Keratinocyte (primary cell): ENCODE data around the gene FBXO17. TPM values are rescaled to one million over a fixed set of nuclear protein-coding genes. Genes with fewer than 3 reads are reported as not detected.

Experiments used
- DNase-seq: peaks from one replicate; pipeline ENCODE4 v3.0.0-alpha.2; 2011; ENCODE audit warnings: low read depth, missing footprints, low spot score
- FAIRE-seq: peaks from 2 replicates; lab custom pipeline; 2011; peaks lifted over from hg19 to GRCh38; lab: Jason Lieb, UNC
- H2AFZ ChIP-seq: 2 replicates; pipeline ENCODE4 v1.6.0; 2012; ENCODE audit warnings: low read length, control low read depth, inconsistent platforms; ENCODE audit not compliant: control insufficient read depth
- H3K27ac ChIP-seq: 2 replicates; pipeline ENCODE4 v1.5.1; 2011; ENCODE audit warnings: low read length; ENCODE audit not compliant: control insufficient read depth, insufficient read depth
- H3K27me3 ChIP-seq: 3 replicates; pipeline ENCODE4 v1.6.0; 2011; ENCODE audit warnings: low read length; ENCODE audit not compliant: control insufficient read depth, insufficient read depth; ENCODE audit errors: extremely low read depth
- H3K36me3 ChIP-seq, 2 experiments: 2 replicates in 1 of 2; 3 replicates in 1 of 2; pipeline ENCODE4 v1.5.1; 2011; ENCODE audit warnings: low read length in 2 of 2, mild to moderate bottlenecking in 1 of 2; ENCODE audit not compliant: control insufficient read depth in 2 of 2, insufficient read depth in 2 of 2; ENCODE audit errors: extremely low read depth in 1 of 2
- H3K4me1 ChIP-seq: 3 replicates; pipeline ENCODE4 v1.5.1; 2011; ENCODE audit warnings: low read length; ENCODE audit not compliant: control insufficient read depth, insufficient read depth; ENCODE audit errors: extremely low read depth
- H3K4me2 ChIP-seq: 3 replicates; pipeline ENCODE4 v1.6.0; 2011; ENCODE audit warnings: low read depth, low read length; ENCODE audit not compliant: control insufficient read depth, insufficient read depth; ENCODE audit errors: extremely low read depth
- H3K4me3 ChIP-seq, 3 experiments: fragments of 200-600 bp in 1 of 3; sonication (generic) in 1 of 3; 2 replicates in 2 of 3; 3 replicates in 1 of 3; pipeline ENCODE4 v1.5.1; 2011 to 2016; ENCODE audit warnings: low read length in 3 of 3, mild to moderate bottlenecking in 3 of 3, control low read depth in 2 of 3, inconsistent platforms in 1 of 3, low read depth in 1 of 3, mixed read lengths in 1 of 3, mixed run types in 1 of 3, moderate library complexity in 1 of 3; ENCODE audit not compliant: control insufficient read depth in 2 of 3, insufficient read depth in 2 of 3; ENCODE audit errors: extremely low read depth in 1 of 3
- H3K79me2 ChIP-seq: 2 replicates; pipeline ENCODE4 v1.6.0; 2012; ENCODE audit warnings: low read length; ENCODE audit not compliant: control insufficient read depth, insufficient read depth
- H3K9ac ChIP-seq: 3 replicates; pipeline ENCODE4 v1.6.0; 2011; ENCODE audit warnings: low read length; ENCODE audit not compliant: control insufficient read depth, insufficient read depth; ENCODE audit errors: extremely low read depth
- H3K9me1 ChIP-seq: 3 replicates; pipeline ENCODE4 v1.6.0; 2011; ENCODE audit warnings: low read length; ENCODE audit not compliant: control insufficient read depth, insufficient read depth; ENCODE audit errors: extremely low read depth
- H3K9me3 ChIP-seq: 2 replicates; pipeline ENCODE4 v1.5.1; 2012; ENCODE audit warnings: low read depth, low read length; ENCODE audit not compliant: control insufficient read depth
- H4K20me1 ChIP-seq: 3 replicates; pipeline ENCODE4 v1.6.0; 2011; ENCODE audit warnings: low read length; ENCODE audit not compliant: control insufficient read depth, insufficient read depth; ENCODE audit errors: extremely low read depth
- CTCF ChIP-seq, 3 experiments: IDR thresholded peaks in 1 of 3; conservative IDR thresholded peaks in 1 of 3; optimal IDR thresholded peaks in 1 of 3; 2 replicates in 2 of 3; 3 replicates in 1 of 3; pipeline versions ENCODE3 to v1.5.1; 2011; ENCODE audit warnings: low read length in 3 of 3, mild to moderate bottlenecking in 3 of 3, moderate library complexity in 2 of 3, control low read depth in 1 of 3, inconsistent platforms in 1 of 3; ENCODE audit not compliant: insufficient read depth in 2 of 3; ENCODE audit errors: extremely low read depth in 1 of 3
- EZH2 ChIP-seq: IDR thresholded peaks from one replicate; pipeline ENCODE4 v1.6.1; 2012; ENCODE audit warnings: inconsistent platforms, mild to moderate bottlenecking, low read length, moderate library complexity
- dilution Hi-C: fragments of 300-500 bp; cut with MboI; formaldehyde crosslinking; loops from one replicate; pipeline ENCODE4 v1.7.0; 2020; ENCODE audit warnings: low sequenced_read_pairs; ENCODE audit not compliant: extremely low pct_ligation_motif_present
- polyA plus RNA-seq, 5 experiments: library from polyadenylated mRNA; depleted of rRNA in 3 of 5; stranded (reverse) in 3 of 5; stranded (forward) in 1 of 5; unstranded in 1 of 5; fragments of >200 nt; gene quantifications; 1 replicate in 1 of 5; 2 replicates in 3 of 5; 3 replicates in 1 of 5; pipeline versions ENCODE4 v1.2.1 to v1.2.3, GENCODE V29; 2011 to 2012; ENCODE audit warnings: missing spikeins in 2 of 5, low read depth in 1 of 5, low replicate concordance in 1 of 5

FBXO17 gene
- polyA plus RNA-seq, 1 donor (not counting 4 experiments of a cell fraction or from before 2014, with no cell fraction given): 5.4 TPM

DNA sequence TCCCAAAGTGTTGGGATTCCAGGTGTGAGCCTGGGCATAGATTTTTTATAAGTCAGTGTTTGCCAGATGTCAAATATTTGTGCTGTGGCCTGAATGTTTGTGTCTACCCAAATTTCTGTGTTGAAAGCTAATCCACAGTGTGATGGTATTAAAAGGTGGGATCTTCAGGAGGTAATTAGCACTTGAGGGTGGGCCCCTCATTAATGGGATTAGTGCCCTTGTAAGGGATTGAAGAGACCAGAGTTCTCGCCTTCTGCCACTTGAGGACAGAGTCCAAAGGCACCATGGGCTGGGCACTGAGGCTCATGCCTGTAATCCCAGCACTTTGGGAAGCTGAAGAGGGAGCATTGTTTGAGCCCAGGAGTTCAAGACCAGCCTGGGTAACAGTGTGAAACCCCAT, 9.7 kb upstream of the FBXO17 start:
- FAIRE-seq: no peak
- dilution Hi-C loops: no loop called here

GRCh38 chr19:38980583-38981374, 5.2 kb upstream of the FBXO17 start:
- no peak overlapping the region for H3K4me3 ChIP-seq
- H3K9me1 ChIP-seq: no peaks in the 10 kb centered on the region
- H3K4me1 ChIP-seq: peaks cover 7% of the 10 kb centered on the region
- H2AFZ ChIP-seq: no peak overlapping the region
- no peaks in the 10 kb centered on the region for H3K36me3 ChIP-seq
- no peak for DNase-seq
- TF ChIP-seq EZH2 (no peak), CTCF (optimal IDR thresholded peaks at IDR 0.05 in 1 of 3, IDR thresholded peaks at IDR 0.05 in 1 of 3, conservative IDR thresholded peaks at IDR 0.05 in 1 of 3; ENCODE audit: extremely low read depth in 1 of 3, insufficient read depth in 2 of 3, low read length in 3 of 3) (no peak)
- no peak overlapping the region for H3K4me2 ChIP-seq
- H3K27ac ChIP-seq: no peak overlapping the region
- FAIRE-seq: no peak
- dilution Hi-C loops: no loop called here
- no peaks in the 10 kb centered on the region for H3K27me3 ChIP-seq
- H3K79me2 ChIP-seq: no peaks in the 10 kb centered on the region
- H3K9me3 ChIP-seq: no peaks in the 10 kb centered on the region
- no peak overlapping the region for H3K9ac ChIP-seq
- H4K20me1 ChIP-seq: no peaks in the 10 kb centered on the region

More for the DNA sequence above, 9.7 kb upstream of the FBXO17 start:
- Histone ChIP-seq H3K9me1 (no peaks in the 10 kb centered on the region), H3K27ac (no peak overlapping the region), H4K20me1 (no peaks in the 10 kb centered on the region), H3K36me3 (no peaks in the 10 kb centered on the region), H3K79me2 (no peaks in the 10 kb centered on the region), H3K9me3 (no peaks in the 10 kb centered on the region), H3K4me3 (no peak overlapping the region), H3K4me1 (no peaks in the 10 kb centered on the region), H3K9ac (no peak overlapping the region), H3K4me2 (no peak overlapping the region), H3K27me3 (no peaks in the 10 kb centered on the region), H2AFZ (no peak overlapping the region)
- no peak for TF ChIP-seq CTCF (optimal IDR thresholded peaks at IDR 0.05 in 1 of 3, IDR thresholded peaks at IDR 0.05 in 1 of 3, conservative IDR thresholded peaks at IDR 0.05 in 1 of 3; ENCODE audit: extremely low read depth in 1 of 3, insufficient read depth in 2 of 3, low read length in 3 of 3)
- TF ChIP-seq EZH2: no peak
- DNase-seq: no peak
